ENCODE measurements around the gene USP53.

USP53 gene

DNA sequence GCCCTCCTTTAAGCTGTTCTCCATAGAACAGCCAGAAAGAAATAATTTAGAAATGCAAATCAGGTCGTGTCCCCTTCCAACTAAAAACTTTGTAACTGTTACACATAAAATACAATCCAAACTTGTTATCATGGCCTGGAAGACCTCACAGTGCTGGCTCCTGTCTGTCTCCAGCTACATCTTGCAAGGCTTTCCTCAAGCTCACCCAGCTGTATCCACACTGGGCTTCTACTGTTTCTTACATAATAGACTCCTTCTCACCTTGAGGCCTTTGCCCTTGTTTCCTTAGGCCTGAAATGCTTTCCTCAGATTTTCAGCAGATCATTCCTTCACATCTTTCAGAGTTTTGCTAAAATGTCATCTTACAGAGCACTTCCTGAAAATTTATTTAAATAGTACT lies 33.5 kb upstream of the USP53 start:
- Histone ChIP-seq H2BK5ac (ENCODE audit: low read length) (no peak overlapping the region), H3K4ac (ENCODE audit: low read depth, low read length) (no peak overlapping the region), H3K79me2 (ENCODE audit: control insufficient read depth, insufficient read depth, low read length) (no peaks in the 10 kb centered on the region), H3K27me3 (ENCODE audit: insufficient read depth, low read length, poor library complexity) (no peaks in the 10 kb centered on the region), H2AK5ac (ENCODE audit: low read length) (no peak overlapping the region), H4K5ac (ENCODE audit: low read length) (no peak overlapping the region), H2BK120ac (ENCODE audit: low read depth, low read length) (no peak overlapping the region), H3K56ac (ENCODE audit: low read length) (no peak overlapping the region), H3K4me3 (ENCODE audit: low read length) (no peak overlapping the region), H4K8ac (ENCODE audit: low read depth, low read length) (no peak overlapping the region), H3K4me2 (ENCODE audit: low read length) (no peak overlapping the region), H3K18ac (ENCODE audit: low read length) (no peak overlapping the region), H3K4me1 (ENCODE audit: control insufficient read depth, low read depth, low read length) (no peaks in the 10 kb centered on the region), H2BK15ac (replicated peaks; ENCODE audit: low read depth) (no peak overlapping the region), H3K27ac (ENCODE audit: low read depth, low read length) (no peak overlapping the region), H3K79me1 (ENCODE audit: low read length) (no peaks in the 10 kb centered on the region), H3K23ac (ENCODE audit: low read length) (no peak overlapping the region), H3K9ac (ENCODE audit: low read length) (no peak overlapping the region), H3K36me3 (ENCODE audit: control insufficient read depth, insufficient read depth, low read length) (no peaks in the 10 kb centered on the region)
- WGBS (ENCODE audit: extremely low coverage, insufficient coverage, low lambda C conversion rate): no CpG with 5 or more reads among the region's 1 CpG
- no peak for DNase-seq

DNA sequence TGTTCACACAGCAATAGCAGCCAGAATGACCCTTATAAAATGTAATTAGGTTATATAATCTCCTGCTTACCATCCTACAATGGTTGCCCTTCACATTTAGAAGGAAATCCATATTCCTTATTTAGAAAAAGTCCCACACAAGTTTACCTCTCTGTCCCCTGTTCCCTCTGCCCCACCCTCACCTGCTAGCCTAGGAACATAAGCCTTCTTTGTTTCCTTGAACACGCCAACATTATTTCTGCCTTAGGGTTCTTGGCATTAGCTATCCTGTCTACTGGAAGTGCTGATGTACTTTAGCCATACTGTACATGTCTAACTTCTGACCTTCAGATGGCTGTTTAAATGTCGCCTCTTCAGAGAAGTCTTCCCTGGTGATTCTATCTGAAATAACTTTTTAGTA lies 28.4 kb upstream of the USP53 start:
- H3K56ac ChIP-seq (ENCODE audit: low read length): no peak overlapping the region
- H3K79me1 ChIP-seq (ENCODE audit: low read length): no peaks in the 10 kb centered on the region
- H3K4me1 ChIP-seq (ENCODE audit: control insufficient read depth, low read depth, low read length): no peaks in the 10 kb centered on the region
- WGBS (ENCODE audit: extremely low coverage, insufficient coverage, low lambda C conversion rate): no CpG with 5 or more reads among the region's 2 CpGs
- H2BK120ac ChIP-seq (ENCODE audit: low read depth, low read length): no peak overlapping the region
- H3K23ac ChIP-seq (ENCODE audit: low read length): no peak overlapping the region
- no peak overlapping the region for H3K18ac ChIP-seq (ENCODE audit: low read length)
- H3K4me3 ChIP-seq (ENCODE audit: low read length): no peak overlapping the region
- no peak for DNase-seq
- H3K27me3 ChIP-seq (ENCODE audit: insufficient read depth, low read length, poor library complexity): no peaks in the 10 kb centered on the region
- H3K36me3 ChIP-seq (ENCODE audit: control insufficient read depth, insufficient read depth, low read length): no peaks in the 10 kb centered on the region
- H4K5ac ChIP-seq (ENCODE audit: low read length): no peak overlapping the region
- no peak overlapping the region for H2BK5ac ChIP-seq (ENCODE audit: low read length)
- H3K4me2 ChIP-seq (ENCODE audit: low read length): no peak overlapping the region
- H4K8ac ChIP-seq (ENCODE audit: low read depth, low read length): no peak overlapping the region
- H3K79me2 ChIP-seq (ENCODE audit: control insufficient read depth, insufficient read depth, low read length): no peaks in the 10 kb centered on the region
- H3K4ac ChIP-seq (ENCODE audit: low read depth, low read length): no peak overlapping the region
- H2AK5ac ChIP-seq (ENCODE audit: low read length): no peak overlapping the region
- H3K27ac ChIP-seq (ENCODE audit: low read depth, low read length): no peak overlapping the region
- no peak overlapping the region for H2BK15ac ChIP-seq (replicated peaks; ENCODE audit: low read depth)
- H3K9ac ChIP-seq (ENCODE audit: low read length): no peak overlapping the region

DNA sequence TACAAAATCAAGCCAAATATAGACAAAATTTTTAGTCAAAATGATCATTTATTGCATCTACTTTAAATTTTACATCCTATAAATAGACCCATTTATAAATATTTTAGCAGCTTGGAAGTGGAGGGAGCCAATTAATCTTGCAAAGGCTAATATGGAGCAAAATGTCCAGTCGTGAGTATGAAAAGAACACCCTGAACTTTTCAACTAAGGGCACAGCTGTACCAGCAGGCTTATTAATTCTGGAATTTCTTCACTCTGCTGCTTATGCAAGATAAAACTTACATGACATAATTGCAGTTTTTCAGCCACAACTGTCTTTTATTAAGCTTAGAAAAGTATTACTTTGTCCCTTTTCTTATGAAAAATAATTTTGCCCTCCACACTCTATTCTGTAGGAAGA lies 22.9 kb upstream of the USP53 start:
- no peak for DNase-seq
- Histone ChIP-seq H3K4me1 (ENCODE audit: control insufficient read depth, low read depth, low read length) (no peaks in the 10 kb centered on the region), H2BK5ac (ENCODE audit: low read length) (no peak overlapping the region), H3K18ac (ENCODE audit: low read length) (no peak overlapping the region), H3K9ac (ENCODE audit: low read length) (no peak overlapping the region), H4K5ac (ENCODE audit: low read length) (no peak overlapping the region), H2AK5ac (ENCODE audit: low read length) (no peak overlapping the region), H3K79me1 (ENCODE audit: low read length) (no peaks in the 10 kb centered on the region), H3K23ac (ENCODE audit: low read length) (no peak overlapping the region), H3K56ac (ENCODE audit: low read length) (no peak overlapping the region), H3K27ac (ENCODE audit: low read depth, low read length) (no peak overlapping the region), H2BK120ac (ENCODE audit: low read depth, low read length) (no peak overlapping the region), H2BK15ac (replicated peaks; ENCODE audit: low read depth) (no peak overlapping the region), H3K4ac (ENCODE audit: low read depth, low read length) (no peak overlapping the region), H4K8ac (ENCODE audit: low read depth, low read length) (no peak overlapping the region), H3K79me2 (ENCODE audit: control insufficient read depth, insufficient read depth, low read length) (no peaks in the 10 kb centered on the region), H3K27me3 (ENCODE audit: insufficient read depth, low read length, poor library complexity) (no peaks in the 10 kb centered on the region), H3K36me3 (ENCODE audit: control insufficient read depth, insufficient read depth, low read length) (no peaks in the 10 kb centered on the region), H3K4me2 (ENCODE audit: low read length) (no peak overlapping the region), H3K4me3 (ENCODE audit: low read length) (no peak overlapping the region)
- WGBS (ENCODE audit: extremely low coverage, insufficient coverage, low lambda C conversion rate): no CpG with 5 or more reads among the region's 1 CpG

DNA sequence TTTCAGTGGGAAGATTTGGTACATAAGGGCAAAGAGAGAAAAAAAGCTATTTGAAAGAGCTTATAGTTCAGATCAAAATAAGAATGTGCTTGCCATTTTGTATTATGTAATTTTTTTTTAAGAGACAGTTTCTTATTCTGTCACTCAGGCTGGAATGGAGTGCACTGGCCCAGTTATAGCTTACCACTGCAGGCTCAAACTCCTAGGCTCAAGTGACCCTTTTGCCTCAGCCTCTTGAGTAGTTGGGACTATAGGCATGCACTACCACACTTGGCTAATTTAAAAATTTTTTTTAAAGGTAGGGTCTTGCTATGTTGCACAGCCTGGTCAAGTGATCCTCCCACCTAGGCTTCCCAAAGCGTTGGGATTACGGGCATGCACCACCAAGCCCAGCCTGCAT lies 22.2 kb upstream of the USP53 start:
- no peak overlapping the region for H2BK5ac ChIP-seq (ENCODE audit: low read length)
- no CpG with 5 or more reads among the region's 2 CpGs for WGBS (ENCODE audit: extremely low coverage, insufficient coverage, low lambda C conversion rate)
- no peaks in the 10 kb centered on the region for H3K79me1 ChIP-seq (ENCODE audit: low read length)
- no peak overlapping the region for H4K8ac ChIP-seq (ENCODE audit: low read depth, low read length)
- H2BK120ac ChIP-seq (ENCODE audit: low read depth, low read length): no peak overlapping the region
- no peaks in the 10 kb centered on the region for H3K27me3 ChIP-seq (ENCODE audit: insufficient read depth, low read length, poor library complexity)
- H3K36me3 ChIP-seq (ENCODE audit: control insufficient read depth, insufficient read depth, low read length): no peaks in the 10 kb centered on the region
- H3K56ac ChIP-seq (ENCODE audit: low read length): no peak overlapping the region
- H3K4ac ChIP-seq (ENCODE audit: low read depth, low read length): no peak overlapping the region
- no peak overlapping the region for H2BK15ac ChIP-seq (replicated peaks; ENCODE audit: low read depth)
- no peak overlapping the region for H3K18ac ChIP-seq (ENCODE audit: low read length)
- no peak overlapping the region for H3K4me3 ChIP-seq (ENCODE audit: low read length)
- H3K23ac ChIP-seq (ENCODE audit: low read length): no peak overlapping the region
- no peaks in the 10 kb centered on the region for H3K4me1 ChIP-seq (ENCODE audit: control insufficient read depth, low read depth, low read length)
- H3K4me2 ChIP-seq (ENCODE audit: low read length): no peak overlapping the region
- H2AK5ac ChIP-seq (ENCODE audit: low read length): no peak overlapping the region
- H3K9ac ChIP-seq (ENCODE audit: low read length): no peak overlapping the region
- DNase-seq: no peak
- H3K79me2 ChIP-seq (ENCODE audit: control insufficient read depth, insufficient read depth, low read length): no peaks in the 10 kb centered on the region
- H4K5ac ChIP-seq (ENCODE audit: low read length): no peak overlapping the region
- no peak overlapping the region for H3K27ac ChIP-seq (ENCODE audit: low read depth, low read length)

DNA sequence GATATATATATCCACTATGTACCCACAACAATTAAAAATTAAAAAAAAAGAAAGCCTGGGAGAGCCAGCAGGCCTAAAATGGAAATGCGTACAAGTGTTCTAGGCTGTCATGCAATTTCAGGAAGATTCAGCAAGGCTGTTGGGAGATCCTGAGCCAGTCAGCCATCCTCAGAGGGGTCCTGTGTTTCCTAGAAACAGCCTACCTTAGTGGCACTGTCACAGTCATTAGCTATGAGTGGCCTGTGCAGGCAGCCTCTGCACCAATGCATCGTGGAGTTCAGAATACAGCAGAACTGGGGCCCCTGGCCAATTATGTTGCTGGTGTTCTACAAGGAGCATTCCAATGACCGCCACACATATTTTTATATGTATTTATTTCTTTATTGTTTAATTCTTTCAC lies 21.0 kb upstream of the USP53 start:
- no peaks in the 10 kb centered on the region for H3K79me2 ChIP-seq (ENCODE audit: control insufficient read depth, insufficient read depth, low read length)
- no peak overlapping the region for H2BK15ac ChIP-seq (replicated peaks; ENCODE audit: low read depth)
- no peak for DNase-seq
- no peak overlapping the region for H3K56ac ChIP-seq (ENCODE audit: low read length)
- H3K4me2 ChIP-seq (ENCODE audit: low read length): no peak overlapping the region
- no peaks in the 10 kb centered on the region for H3K4me1 ChIP-seq (ENCODE audit: control insufficient read depth, low read depth, low read length)
- H3K9ac ChIP-seq (ENCODE audit: low read length): no peak overlapping the region
- no peak overlapping the region for H2BK5ac ChIP-seq (ENCODE audit: low read length)
- H3K27ac ChIP-seq (ENCODE audit: low read depth, low read length): no peak overlapping the region
- no peak overlapping the region for H3K4me3 ChIP-seq (ENCODE audit: low read length)
- no peak overlapping the region for H4K8ac ChIP-seq (ENCODE audit: low read depth, low read length)
- no CpG with 5 or more reads among the region's 3 CpGs for whole genome bisulfite sequencing (ENCODE audit: extremely low coverage, insufficient coverage, low lambda C conversion rate)
- H2AK5ac ChIP-seq (ENCODE audit: low read length): no peak overlapping the region
- H3K18ac ChIP-seq (ENCODE audit: low read length): no peak overlapping the region
- no peaks in the 10 kb centered on the region for H3K79me1 ChIP-seq (ENCODE audit: low read length)
- no peak overlapping the region for H3K23ac ChIP-seq (ENCODE audit: low read length)
- no peaks in the 10 kb centered on the region for H3K27me3 ChIP-seq (ENCODE audit: insufficient read depth, low read length, poor library complexity)
- H2BK120ac ChIP-seq (ENCODE audit: low read depth, low read length): no peak overlapping the region
- H3K36me3 ChIP-seq (ENCODE audit: control insufficient read depth, insufficient read depth, low read length): no peaks in the 10 kb centered on the region
- H3K4ac ChIP-seq (ENCODE audit: low read depth, low read length): no peak overlapping the region
- H4K5ac ChIP-seq (ENCODE audit: low read length): no peak overlapping the region

DNA sequence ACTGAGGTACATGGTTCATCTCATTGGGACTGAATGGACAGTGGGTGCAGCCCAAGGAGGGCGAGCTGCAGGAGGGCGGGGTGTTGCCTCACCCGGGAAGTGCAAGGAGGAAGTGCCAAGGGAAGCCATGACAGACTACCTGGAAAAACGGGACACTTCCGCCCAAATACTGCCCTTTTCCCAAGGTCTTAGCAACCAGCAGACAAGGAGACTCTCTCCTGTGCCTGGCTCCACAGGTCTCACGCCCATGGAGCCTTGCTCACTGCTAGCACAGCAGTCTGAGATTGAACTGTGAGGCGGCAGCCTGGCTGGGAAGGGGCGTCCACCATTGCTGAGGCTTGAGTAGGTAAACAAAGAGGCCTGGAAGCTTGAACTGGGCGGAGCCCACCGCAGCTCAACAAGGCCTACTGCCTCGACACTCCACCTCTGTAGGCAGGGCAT lies 14.7 kb upstream of the USP53 start:
- no peak overlapping the region for H3K4me2 ChIP-seq (ENCODE audit: low read length)
- no peak overlapping the region for H2AK5ac ChIP-seq (ENCODE audit: low read length)
- no peak overlapping the region for H4K8ac ChIP-seq (ENCODE audit: low read depth, low read length)
- H3K4ac ChIP-seq (ENCODE audit: low read depth, low read length): no peak overlapping the region
- no peak overlapping the region for H3K18ac ChIP-seq (ENCODE audit: low read length)
- no peak overlapping the region for H3K23ac ChIP-seq (ENCODE audit: low read length)
- H3K36me3 ChIP-seq (ENCODE audit: control insufficient read depth, insufficient read depth, low read length): no peaks in the 10 kb centered on the region
- H2BK5ac ChIP-seq (ENCODE audit: low read length): no peak overlapping the region
- H3K79me2 ChIP-seq (ENCODE audit: control insufficient read depth, insufficient read depth, low read length): no peaks in the 10 kb centered on the region
- H3K9ac ChIP-seq (ENCODE audit: low read length): no peak overlapping the region
- H3K56ac ChIP-seq (ENCODE audit: low read length): no peak overlapping the region
- no peak overlapping the region for H3K4me3 ChIP-seq (ENCODE audit: low read length)
- H2BK120ac ChIP-seq (ENCODE audit: low read depth, low read length): no peak overlapping the region
- H2BK15ac ChIP-seq (replicated peaks; ENCODE audit: low read depth): no peak overlapping the region
- no peaks in the 10 kb centered on the region for H3K4me1 ChIP-seq (ENCODE audit: control insufficient read depth, low read depth, low read length)
- no peaks in the 10 kb centered on the region for H3K27me3 ChIP-seq (ENCODE audit: insufficient read depth, low read length, poor library complexity)
- H4K5ac ChIP-seq (ENCODE audit: low read length): no peak overlapping the region
- DNase-seq: no peak
- no peaks in the 10 kb centered on the region for H3K79me1 ChIP-seq (ENCODE audit: low read length)
- WGBS (ENCODE audit: extremely low coverage, insufficient coverage, low lambda C conversion rate): no CpG with 5 or more reads among the region's 11 CpGs
- no peak overlapping the region for H3K27ac ChIP-seq (ENCODE audit: low read depth, low read length)
